KMS-11 (cell line): Measurements from ENCODE around the gene PKNOX1.

ENCODE experiments used
- H2AFZ ChIP-seq: fragments of 200-600 bp; sonication (generic); 2 replicates; pipeline ENCODE4 v1.6.1; 2016; ENCODE audit warnings: antibody characterized with exemption, mixed run types, low read depth
- H3K27ac ChIP-seq: fragments of 200-600 bp; sonication (generic); 2 replicates; pipeline ENCODE4 v1.6.1; 2016; ENCODE audit warnings: mild to moderate bottlenecking, mixed run types
- H3K27me3 ChIP-seq: fragments of 200-600 bp; sonication (generic); 2 replicates; pipeline ENCODE4 v1.6.1; 2017; ENCODE audit warnings: mild to moderate bottlenecking, low read depth, mixed run types, moderate library complexity; ENCODE audit not compliant: insufficient read depth
- H3K36me3 ChIP-seq: fragments of 200-600 bp; sonication (generic); 2 replicates; pipeline ENCODE4 v1.6.1; 2017; ENCODE audit warnings: mild to moderate bottlenecking, mixed run types; ENCODE audit not compliant: insufficient read depth
- H3K4me1 ChIP-seq: fragments of 200-600 bp; sonication (generic); 2 replicates; pipeline ENCODE4 v1.6.1; 2016; ENCODE audit warnings: mild to moderate bottlenecking, low read depth, mixed run types; ENCODE audit not compliant: poor library complexity, severe bottlenecking
- H3K4me2 ChIP-seq: fragments of 200-600 bp; sonication (generic); 2 replicates; pipeline ENCODE4 v1.7.0; 2016; ENCODE audit warnings: mild to moderate bottlenecking, mixed run types
- H3K4me3 ChIP-seq: fragments of 200-600 bp; sonication (generic); IDR thresholded peaks from 2 replicates; pipeline ENCODE4 v1.6.1; 2017; ENCODE audit warnings: low read depth, low read length, mixed read lengths; ENCODE audit not compliant: insufficient read depth
- H3K79me2 ChIP-seq: fragments of 200-600 bp; sonication (generic); 2 replicates; pipeline ENCODE4 v1.6.1; 2016; ENCODE audit warnings: low read depth, mixed run types; ENCODE audit not compliant: insufficient read depth
- H3K9ac ChIP-seq: fragments of 200-600 bp; sonication (generic); 2 replicates; pipeline ENCODE4 v1.6.1; 2016; ENCODE audit warnings: mild to moderate bottlenecking, mixed run types
- H4K20me1 ChIP-seq: fragments of 200-600 bp; sonication (generic); 2 replicates; pipeline ENCODE4 v1.6.1; 2016; ENCODE audit warnings: mild to moderate bottlenecking, mixed run types; ENCODE audit not compliant: insufficient read depth
- TF ChIP-seq, protein P1 (sequence below): fragments of 200-600 bp; sonication (generic); conservative IDR thresholded peaks from 2 replicates; pipeline ENCODE4 v1.6.1; 2017; ENCODE audit warnings: low read depth, mild to moderate bottlenecking, antibody characterized with exemption, low read length, moderate library complexity, mixed read lengths

The PKNOX1 gene

DNA sequence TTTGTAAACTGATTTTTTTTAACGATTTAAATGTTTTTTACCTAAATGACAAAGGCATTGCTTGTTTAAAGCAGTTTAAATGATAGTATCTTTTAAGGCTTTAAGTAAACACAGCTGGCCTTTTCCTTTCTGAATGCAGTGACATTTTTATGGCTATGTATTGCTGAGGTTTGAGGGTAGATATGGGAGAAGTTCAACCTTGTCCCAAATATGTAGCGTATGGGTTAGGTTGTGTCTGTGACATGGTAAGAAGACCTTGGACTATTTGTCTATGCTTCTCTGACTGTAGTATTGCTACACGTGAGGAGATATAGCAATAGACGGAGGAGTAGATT is 32.5 kb downstream of the PKNOX1 start:
- Histone ChIP-seq H3K4me1 (no peaks in the 10 kb centered on the region), H3K27ac (no peak overlapping the region), H3K79me2 (no peaks in the 10 kb centered on the region), H3K4me3 (no peak overlapping the region), H3K9ac (no peak overlapping the region), H2AFZ (no peak overlapping the region), H3K36me3 (no peaks in the 10 kb centered on the region; the same call in 1 of the 2 replicates), H3K4me2 (no peak overlapping the region), H4K20me1 (no peaks in the 10 kb centered on the region), H3K27me3 (no peaks in the 10 kb centered on the region)
- TF ChIP-seq, protein P1, sequence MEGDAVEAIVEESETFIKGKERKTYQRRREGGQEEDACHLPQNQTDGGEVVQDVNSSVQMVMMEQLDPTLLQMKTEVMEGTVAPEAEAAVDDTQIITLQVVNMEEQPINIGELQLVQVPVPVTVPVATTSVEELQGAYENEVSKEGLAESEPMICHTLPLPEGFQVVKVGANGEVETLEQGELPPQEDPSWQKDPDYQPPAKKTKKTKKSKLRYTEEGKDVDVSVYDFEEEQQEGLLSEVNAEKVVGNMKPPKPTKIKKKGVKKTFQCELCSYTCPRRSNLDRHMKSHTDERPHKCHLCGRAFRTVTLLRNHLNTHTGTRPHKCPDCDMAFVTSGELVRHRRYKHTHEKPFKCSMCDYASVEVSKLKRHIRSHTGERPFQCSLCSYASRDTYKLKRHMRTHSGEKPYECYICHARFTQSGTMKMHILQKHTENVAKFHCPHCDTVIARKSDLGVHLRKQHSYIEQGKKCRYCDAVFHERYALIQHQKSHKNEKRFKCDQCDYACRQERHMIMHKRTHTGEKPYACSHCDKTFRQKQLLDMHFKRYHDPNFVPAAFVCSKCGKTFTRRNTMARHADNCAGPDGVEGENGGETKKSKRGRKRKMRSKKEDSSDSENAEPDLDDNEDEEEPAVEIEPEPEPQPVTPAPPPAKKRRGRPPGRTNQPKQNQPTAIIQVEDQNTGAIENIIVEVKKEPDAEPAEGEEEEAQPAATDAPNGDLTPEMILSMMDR: no peak

DNA sequence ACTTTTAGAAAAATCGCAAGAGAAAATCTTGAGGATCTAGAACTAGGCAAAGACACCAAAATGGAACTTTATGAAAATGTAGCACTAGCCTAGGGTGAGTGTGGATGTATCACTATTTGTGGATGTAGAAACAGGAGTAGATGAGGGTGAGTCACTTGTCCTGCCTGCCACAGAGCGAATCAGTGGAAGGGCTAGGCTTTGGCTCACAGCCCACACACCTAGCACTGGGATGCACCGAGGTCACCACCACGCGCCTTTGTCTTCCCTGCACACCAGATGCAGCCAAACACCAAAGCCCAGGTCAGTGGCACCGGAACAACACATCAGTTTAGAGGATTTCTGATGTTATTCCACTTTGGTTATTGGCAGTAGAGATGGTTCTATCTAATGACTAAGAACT is 38.2 kb downstream of the PKNOX1 start:
- no peak overlapping the region for H3K27ac ChIP-seq
- no peak overlapping the region for H3K9ac ChIP-seq
- no peaks in the 10 kb centered on the region; the same call in 1 of the 2 replicates for H3K36me3 ChIP-seq
- no peak overlapping the region for H2AFZ ChIP-seq
- TF ChIP-seq, protein P1: no peak
- H4K20me1 ChIP-seq: no peaks in the 10 kb centered on the region
- H3K79me2 ChIP-seq: no peaks in the 10 kb centered on the region
- no peak overlapping the region for H3K4me2 ChIP-seq
- no peaks in the 10 kb centered on the region for H3K4me1 ChIP-seq
- H3K4me3 ChIP-seq: no peak overlapping the region
- H3K27me3 ChIP-seq: no peaks in the 10 kb centered on the region

DNA sequence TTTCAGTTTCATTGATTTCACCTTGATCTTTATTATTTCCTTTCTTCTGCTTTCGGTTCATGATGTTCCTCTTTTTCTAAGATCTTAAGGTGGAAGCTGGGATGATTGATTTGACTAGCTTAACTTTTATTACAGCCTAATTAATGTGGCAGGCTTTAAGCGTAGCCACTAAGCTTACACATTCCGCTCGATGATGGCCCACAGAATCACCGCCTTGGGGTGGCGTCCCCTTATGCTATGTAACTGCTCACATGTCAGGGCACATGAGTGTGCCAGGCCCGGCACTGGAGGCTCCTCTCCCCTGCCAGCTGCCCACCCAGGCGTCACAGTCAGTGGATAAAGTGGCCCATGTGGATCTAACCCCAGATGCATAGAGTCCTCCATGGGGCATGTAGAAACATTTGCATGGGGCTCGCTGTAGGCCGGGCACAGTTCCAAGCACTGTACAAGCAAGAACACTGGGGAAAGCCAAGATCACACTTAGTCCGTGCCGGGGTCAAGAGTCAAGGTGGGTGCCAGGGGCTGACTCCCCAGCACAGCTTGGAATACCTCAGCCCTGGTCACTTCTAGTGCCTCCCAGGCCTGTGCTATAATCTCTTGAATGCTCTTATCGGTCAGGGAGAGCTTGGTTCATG is 41.7 kb downstream of the PKNOX1 start:
- Histone ChIP-seq H3K4me3 (no peak overlapping the region), H4K20me1 (no peaks in the 10 kb centered on the region), H2AFZ (no peak overlapping the region), H3K4me1 (no peaks in the 10 kb centered on the region), H3K79me2 (no peaks in the 10 kb centered on the region), H3K27ac (no peak overlapping the region), H3K9ac (no peak overlapping the region), H3K36me3 (no peaks in the 10 kb centered on the region; the same call in 1 of the 2 replicates), H3K27me3 (no peaks in the 10 kb centered on the region), H3K4me2 (no peak overlapping the region)
- TF ChIP-seq, protein P1: no peak

DNA sequence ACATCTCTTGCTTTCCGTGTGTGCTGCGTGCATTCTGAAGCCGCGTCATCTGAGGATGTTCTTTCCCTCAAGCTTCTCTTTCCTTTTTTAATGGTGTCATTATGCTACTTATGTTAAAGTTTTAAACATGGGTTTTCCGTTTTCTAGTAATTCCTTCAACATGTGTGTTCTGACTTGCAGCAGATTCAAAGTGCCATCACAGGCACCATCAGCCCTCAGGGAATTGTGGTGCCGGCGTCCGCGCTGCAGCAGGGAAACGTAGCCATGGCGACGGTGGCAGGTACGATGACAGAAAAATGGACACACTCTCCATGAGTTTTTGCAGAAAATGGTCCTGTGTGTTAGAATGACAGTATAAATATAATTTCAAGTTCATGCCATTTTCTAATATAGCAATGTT is 42.4 kb downstream of the PKNOX1 start:
- H2AFZ ChIP-seq: no peak overlapping the region
- H4K20me1 ChIP-seq: no peaks in the 10 kb centered on the region
- no peak overlapping the region for H3K27ac ChIP-seq
- TF ChIP-seq, protein P1: no peak
- no peaks in the 10 kb centered on the region for H3K4me1 ChIP-seq
- H3K4me2 ChIP-seq: no peak overlapping the region
- no peaks in the 10 kb centered on the region for H3K79me2 ChIP-seq
- no peak overlapping the region for H3K4me3 ChIP-seq
- no peaks in the 10 kb centered on the region for H3K27me3 ChIP-seq
- H3K9ac ChIP-seq: no peak overlapping the region
- H3K36me3 ChIP-seq: no peaks in the 10 kb centered on the region
